Measurements from ENCODE around the gene LIG1.

DNA sequence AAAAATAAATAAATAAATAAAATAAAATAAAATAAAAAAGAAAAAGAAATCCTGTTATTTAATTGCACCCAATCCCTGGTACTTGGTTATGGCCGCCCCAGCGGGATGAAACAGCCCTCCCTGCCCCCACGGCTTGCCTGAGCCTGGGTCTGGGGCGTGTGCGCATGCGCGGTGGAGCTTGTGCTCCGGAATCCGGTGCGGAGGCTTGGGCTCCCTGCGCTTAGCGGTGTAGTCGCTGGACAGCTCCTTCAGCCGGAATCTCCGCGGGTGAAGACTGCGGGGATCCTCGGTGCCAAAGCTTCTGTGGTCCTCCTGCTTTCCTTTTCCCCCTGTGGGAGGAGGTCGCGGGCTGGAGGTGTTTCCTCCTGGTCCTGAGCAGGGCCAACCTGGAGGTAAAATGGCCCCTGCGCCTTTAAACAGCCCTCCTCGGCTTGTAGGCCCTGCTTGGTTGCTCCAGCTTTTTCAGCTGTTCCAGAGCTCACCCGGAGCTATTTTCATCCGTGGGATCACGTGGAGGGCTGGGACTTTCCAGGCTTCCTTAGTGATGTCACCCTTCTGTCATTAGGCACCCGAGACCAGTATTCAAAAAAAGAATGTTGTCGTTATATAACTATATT is 59.7 kb downstream of the LIG1 start, which contains the start of gene PLA2G4C:
- TF ChIP-seq EZH2 (IDR thresholded peaks at IDR 0.05; ENCODE audit: borderline replicate concordance), result no peak
- TF ChIP-seq, protein P1, sequence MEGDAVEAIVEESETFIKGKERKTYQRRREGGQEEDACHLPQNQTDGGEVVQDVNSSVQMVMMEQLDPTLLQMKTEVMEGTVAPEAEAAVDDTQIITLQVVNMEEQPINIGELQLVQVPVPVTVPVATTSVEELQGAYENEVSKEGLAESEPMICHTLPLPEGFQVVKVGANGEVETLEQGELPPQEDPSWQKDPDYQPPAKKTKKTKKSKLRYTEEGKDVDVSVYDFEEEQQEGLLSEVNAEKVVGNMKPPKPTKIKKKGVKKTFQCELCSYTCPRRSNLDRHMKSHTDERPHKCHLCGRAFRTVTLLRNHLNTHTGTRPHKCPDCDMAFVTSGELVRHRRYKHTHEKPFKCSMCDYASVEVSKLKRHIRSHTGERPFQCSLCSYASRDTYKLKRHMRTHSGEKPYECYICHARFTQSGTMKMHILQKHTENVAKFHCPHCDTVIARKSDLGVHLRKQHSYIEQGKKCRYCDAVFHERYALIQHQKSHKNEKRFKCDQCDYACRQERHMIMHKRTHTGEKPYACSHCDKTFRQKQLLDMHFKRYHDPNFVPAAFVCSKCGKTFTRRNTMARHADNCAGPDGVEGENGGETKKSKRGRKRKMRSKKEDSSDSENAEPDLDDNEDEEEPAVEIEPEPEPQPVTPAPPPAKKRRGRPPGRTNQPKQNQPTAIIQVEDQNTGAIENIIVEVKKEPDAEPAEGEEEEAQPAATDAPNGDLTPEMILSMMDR (IDR thresholded peaks at IDR 0.05; ENCODE audit: poor library complexity), result no peak
- no peak for TF ChIP-seq EZH2phosphoT487 (IDR thresholded peaks at IDR 0.05; ENCODE audit: low read depth, severe bottlenecking, unreplicated experiment)

Data from hepatocyte (in vitro differentiated cells).